ENCODE data around the gene ETFB.

The ETFB gene

GRCh38 chr19:51346742-51347141 is 19.4 kb downstream of the ETFB start:
- DNase-seq: no peak

GRCh38 chr19:51345076-51345620 is 21.0 kb downstream of the ETFB start:
- DNase-seq: no peak

- no peak for DNase-seq
Observed at GRCh38 chr19:51342631-51343569, 23.3 kb downstream of the ETFB start.

GRCh38 chr19:51341976-51342580 is 24.1 kb downstream of the ETFB start, which contains the start of gene VSIG10L:
Gene VSIG10L, minus strand, starts transcription at chr19:51342139. Its CDS starts 15 bp downstream, at chr19:51342124.
- DNase-seq: no peak

GRCh38 chr19:51341066-51341465 is 25.1 kb downstream of the ETFB start:
- no peak for DNase-seq

GRCh38 chr19:51339687-51340656 is 26.2 kb downstream of the ETFB start:
- no peak for DNase-seq

GRCh38 chr19:51339313-51339686 is 26.9 kb downstream of the ETFB start:
- DNase-seq: no peak

- DNase-seq: no peak
Observed at GRCh38 chr19:51338563-51339312, 27.4 kb downstream of the ETFB start.

GRCh38 chr19:51337861-51338562 is 28.2 kb downstream of the ETFB start:
- no peak for DNase-seq

GRCh38 chr19:51337141-51337860 is 28.9 kb downstream of the ETFB start:
- no peak for DNase-seq

- DNase-seq: no peak
Observed at GRCh38 chr19:51333836-51334460, 32.2 kb downstream of the ETFB start.

- DNase-seq: no peak
Observed at GRCh38 chr19:51331716-51332115, 34.5 kb downstream of the ETFB start.

GRCh38 chr19:51331193-51331592 is 35.0 kb downstream of the ETFB start:
- DNase-seq: no peak

GRCh38 chr19:51330366-51330765 is 35.8 kb downstream of the ETFB start:
- DNase-seq: no peak

- DNase-seq: no peak
Observed at GRCh38 chr19:51329411-51329810, 36.8 kb downstream of the ETFB start.

GRCh38 chr19:51327066-51328001 is 38.9 kb downstream of the ETFB start:
- no peak for DNase-seq

- no peak for DNase-seq
Observed at GRCh38 chr19:51326216-51327065, 39.7 kb downstream of the ETFB start.

Data from cortex of kidney (tissue), 1 donor.